NCI-H2227 (cell line): Measurements from ENCODE around the gene TNFRSF14.
A peak's percentile ranks its signal among the peaks of the same experiment; 100 is the strongest.

Source experiments
- DNase-seq: peaks from one replicate; lab custom pipeline; 2025; ENCODE audit not compliant: unreplicated experiment; lab: John Stamatoyannopoulos, UW

Gene TNFRSF14

DNA sequence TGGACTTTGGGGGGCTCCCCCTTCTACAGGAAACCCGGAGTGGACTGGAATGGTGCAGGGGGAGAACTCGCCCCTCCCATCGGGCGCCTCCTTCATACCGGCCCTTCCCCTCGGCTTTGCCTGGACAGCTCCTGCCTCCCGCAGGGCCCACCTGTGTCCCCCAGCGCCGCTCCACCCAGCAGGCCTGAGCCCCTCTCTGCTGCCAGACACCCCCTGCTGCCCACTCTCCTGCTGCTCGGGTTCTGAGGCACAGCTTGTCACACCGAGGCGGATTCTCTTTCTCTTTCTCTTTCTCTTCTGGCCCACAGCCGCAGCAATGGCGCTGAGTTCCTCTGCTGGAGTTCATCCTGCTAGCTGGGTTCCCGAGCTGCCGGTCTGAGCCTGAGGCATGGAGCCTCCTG lies at the start of gene TNFRSF14:
TSS of gene TNFRSF14 (plus strand) at position 95 of the 401 bp plus-strand sequence. CDS start at position 389, 294 bp downstream.
- DNase-seq, result peak; percentile 27

DNA sequence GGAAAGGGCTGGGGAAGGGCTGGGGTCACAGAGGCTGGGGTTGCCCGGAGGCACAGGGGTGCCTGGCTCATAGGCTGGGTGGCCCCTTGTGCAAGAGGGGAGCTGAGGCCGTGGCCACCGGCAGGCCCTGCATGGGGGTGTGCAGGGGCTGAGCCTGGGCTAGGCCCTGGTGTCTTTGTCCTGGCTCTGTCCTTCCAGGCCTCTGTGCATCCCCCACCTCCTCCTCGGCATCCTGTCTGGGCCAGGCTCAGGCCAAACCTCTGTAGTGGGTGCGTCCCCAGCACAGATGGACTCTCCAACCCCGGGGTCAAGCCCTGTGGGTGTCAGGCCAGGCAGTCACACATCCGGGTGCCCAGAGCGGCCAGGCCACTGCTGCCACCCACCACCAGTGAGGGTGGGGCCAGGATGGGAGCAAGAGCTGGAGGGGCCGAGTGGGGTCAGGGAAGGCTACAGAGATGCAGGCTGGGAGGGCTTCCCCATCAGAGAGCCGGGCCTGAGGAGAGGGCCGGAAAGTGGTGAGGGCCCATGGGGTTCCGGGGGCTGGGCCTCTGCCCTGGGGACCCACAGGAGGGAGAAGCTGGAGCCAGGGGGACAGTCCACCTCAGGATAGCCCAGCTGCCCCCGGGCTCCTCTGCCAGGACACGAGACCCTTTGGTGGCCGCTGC lies 49.1 kb upstream of the TNFRSF14 start:
- DNase-seq, result no peak

DNA sequence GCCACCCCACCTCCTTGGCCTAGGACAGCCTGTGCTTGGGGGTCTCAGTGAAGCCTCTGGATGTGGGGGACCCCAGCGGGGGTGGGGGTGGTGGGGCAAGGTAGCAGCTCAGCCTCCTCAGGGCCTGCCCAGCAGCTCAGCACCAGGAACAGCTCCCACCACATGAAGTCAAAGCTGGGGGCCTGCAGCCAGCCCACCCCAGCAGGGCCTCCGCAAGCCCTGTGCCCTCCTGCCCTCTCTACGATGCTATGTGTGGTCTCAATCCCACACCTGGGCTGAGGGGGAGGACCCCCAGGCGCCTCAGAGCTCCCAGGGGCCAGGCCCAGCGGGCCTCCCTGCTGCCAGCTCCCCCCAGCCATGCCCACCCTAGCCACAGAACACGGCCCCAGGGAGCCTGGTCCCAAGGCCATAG lies 48.4 kb upstream of the TNFRSF14 start:
- no peak for DNase-seq

DNA sequence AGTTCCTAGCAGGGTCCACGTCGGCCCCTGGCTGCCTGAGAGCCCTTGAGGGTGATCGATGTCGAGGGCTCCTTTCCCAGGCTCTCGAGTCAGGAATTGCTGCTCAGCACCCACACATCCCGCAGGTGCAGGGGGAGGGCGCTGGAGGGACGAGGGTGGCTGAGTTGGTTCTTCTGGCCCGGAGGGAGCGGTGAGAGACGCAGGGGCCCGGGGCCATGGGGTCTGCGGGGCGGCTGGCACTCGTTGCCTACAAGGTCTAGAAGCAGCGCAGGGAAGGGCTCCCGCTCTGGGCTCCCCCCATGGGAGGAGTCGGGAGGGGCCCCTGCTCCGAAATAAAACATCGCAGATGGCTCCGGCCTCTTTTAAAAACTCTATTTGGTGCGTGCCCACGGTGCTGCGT lies 48.0 kb upstream of the TNFRSF14 start:
- DNase-seq, result no peak

DNA sequence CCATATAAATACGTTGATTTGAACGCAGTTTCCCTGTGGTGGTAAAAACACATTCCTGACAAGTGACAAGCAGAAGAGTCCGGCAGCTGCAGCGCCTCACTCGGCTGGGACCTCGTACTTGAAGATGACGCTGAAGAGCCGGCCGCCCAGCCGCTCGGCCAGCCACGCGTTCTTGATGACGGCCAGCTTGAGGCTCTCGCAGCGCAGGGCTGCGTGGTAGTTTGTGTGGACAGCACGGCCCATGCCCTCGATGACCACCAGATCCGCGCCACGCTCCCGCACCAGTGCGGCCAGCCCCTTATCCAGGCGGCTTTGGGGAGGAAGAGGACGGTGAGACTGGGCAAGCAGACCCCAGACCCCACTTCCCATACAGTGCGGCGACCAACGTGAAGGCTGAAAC lies 47.4 kb upstream of the TNFRSF14 start:
- no peak for DNase-seq

DNA sequence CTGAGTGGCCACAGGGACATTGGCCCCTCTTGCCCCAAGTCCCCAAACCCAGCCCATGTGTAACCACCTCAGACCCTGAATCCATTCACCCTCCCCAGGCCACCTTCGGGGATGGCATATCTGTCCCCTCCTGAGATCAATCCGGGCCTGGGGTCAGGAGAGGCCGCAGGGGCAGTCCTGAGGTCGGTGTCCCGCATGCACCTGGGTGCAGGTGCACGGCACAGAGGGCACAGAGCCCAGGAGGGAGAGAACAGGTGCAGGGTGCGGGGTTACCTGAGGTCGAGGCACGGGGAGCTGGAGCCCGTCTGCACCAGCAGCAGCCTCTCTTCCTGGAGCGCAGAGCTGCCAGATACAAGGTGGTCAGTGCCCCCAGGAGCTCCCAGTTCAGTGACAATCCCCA lies 46.6 kb upstream of the TNFRSF14 start:
- DNase-seq, result no peak

DNA sequence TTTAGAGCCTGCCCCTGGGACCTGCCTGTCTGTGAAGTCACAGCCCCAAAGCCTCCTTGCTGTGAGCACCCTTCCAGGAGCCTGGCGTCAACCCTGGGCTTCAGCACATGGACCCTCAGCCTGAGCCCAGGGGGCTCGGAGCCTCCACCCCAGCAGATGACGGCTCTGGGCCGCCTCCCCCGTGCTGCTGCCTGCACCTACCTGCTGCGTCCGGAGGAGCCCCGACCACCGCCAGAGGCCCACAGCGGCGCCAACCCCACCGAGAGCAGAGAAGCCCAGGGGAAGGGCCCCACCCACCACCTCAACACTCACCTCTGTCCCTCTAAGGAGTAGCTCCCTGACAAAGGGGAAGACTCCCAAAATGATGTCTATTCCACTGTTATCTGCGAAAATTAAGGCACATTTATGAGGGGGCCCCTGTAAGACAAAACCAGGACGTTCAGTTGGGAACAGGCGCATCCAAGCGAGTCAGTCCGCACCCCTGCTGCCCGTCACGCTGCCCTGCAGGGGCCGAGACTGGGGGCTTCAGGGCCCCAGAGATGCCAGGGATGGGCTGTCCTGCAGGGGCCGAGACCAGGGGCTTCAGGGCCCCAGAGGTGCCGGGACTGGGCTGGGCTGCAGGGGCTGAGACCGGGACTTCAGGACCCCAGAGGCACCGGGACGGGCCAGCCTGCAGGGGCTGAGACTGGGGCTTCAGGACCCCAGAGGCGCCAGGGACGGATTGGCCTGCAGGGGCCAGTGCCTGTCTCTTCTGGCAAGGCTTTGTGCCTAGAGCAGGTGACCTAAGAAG lies 45.6 kb upstream of the TNFRSF14 start:
- no peak for DNase-seq

DNA sequence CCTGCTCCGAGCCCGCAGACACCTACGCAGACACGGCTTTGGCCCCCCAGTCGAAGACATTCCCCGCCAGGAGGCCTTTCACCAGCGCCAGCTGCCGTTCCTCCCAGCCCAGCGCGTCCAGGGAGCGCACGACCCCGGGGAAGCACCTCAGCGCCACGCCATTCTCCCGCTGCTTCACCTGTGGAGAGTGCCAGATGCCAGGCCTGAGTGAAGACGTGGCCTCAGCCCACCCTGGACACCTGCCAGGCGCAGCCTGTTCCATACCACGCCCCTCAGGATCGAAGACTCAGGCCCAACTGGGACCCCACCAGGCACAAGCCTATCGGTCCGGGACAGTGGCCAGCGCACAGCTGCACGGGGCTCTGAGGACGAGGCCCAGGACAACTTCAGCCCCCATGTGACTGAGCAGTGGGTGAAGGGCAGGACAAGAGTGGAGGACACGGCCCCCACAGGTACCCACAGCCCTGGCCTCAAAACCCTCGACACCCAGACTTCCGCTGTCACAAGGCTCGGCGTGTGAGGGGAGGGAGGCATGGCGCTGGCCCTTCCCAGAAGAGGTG lies 43.2 kb upstream of the TNFRSF14 start:
- no peak for DNase-seq

DNA sequence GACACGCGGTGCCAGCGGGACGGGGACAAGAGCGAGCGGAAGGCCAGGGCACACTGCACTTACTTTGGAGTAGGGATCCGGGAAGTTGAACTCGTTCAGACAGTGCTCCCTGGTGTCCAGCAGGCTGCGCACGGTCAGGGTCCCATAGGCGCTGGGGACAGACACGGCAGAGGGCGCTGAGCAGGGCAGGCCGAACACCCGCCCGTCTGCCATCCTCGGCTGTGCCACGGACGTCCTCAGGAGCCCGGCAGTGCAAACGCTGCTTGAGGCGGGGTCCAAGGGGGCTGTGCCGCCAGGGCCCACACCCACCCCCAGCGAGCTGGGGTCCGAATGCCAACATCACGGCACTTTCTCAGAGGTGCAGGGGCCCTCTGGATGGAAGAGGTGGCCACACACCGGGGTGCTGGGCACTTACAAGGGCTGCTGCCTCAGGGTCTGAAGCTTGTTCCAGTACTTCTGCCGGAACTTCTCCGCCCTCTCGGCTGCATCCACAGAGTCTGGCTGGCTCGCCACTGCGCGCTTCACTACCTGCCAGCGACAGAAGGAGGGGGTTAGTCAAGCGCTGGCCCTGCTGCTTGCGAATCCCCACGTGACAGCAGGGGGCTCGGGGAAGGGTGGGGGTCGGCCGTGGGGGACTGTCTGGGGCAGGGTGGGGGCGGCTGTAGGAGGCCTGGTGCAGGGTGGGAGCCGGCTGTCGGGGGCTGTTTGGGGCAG lies 42.1 kb upstream of the TNFRSF14 start:
- DNase-seq, result no peak

DNA sequence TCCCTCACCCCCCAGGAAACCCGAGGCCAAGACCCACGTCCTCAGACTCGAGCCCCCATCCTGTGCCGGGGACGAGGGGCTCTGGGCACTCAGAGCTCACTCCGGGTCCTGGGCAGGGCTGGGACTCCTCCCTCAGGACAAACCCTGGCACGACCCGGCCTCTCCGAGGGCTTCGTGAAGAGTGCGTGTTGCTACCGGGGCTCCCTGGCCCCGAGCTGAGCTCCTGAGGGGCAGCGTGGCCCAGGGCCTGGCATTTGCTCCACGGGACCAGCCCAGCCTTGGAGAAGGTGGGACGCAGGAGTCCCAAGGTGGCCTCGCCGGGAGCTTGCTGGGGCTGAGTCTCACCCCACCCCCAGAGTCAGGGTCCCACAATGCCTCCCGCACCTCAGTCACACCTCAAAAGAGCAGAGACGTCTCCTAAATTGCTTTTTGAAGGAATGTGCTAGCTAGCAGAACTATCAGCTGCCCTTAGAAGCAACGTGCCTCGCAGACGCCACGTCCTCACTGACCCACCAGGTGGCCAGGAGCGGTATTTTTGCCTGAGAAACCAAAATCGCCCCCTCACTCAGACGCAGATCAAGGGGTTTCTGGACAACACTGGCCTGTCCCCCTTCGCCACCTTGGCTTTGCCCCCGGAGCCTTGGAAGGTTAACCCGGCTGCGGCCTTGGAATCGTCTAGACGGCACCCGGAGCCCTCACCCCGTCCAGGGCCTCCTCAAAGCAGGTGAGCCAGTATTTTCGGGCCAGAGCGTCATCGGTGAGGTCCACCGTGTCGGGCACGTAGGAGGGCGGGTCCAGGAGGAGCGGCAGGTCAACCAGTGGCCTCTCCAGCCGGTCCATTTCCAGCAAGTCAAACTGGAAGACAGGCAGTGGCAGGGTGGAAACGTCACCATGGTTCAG lies 41.1 kb upstream of the TNFRSF14 start:
- DNase-seq, result no peak

DNA sequence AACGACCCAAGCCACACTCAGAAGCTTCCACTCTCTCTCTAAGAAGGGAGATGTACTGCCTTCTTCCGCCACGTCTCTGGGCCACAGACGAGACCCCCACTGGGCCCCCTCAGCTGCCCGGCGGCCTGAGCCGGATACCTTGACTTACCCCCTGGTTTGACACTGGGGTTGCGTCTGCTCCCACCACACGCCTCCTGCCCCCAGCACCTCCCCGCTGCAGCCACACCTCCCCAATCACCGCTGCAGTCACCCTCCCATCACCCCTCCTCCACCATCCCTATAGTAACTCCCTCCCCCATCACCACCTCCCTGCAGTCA lies 40.4 kb upstream of the TNFRSF14 start:
- DNase-seq, result no peak

DNA sequence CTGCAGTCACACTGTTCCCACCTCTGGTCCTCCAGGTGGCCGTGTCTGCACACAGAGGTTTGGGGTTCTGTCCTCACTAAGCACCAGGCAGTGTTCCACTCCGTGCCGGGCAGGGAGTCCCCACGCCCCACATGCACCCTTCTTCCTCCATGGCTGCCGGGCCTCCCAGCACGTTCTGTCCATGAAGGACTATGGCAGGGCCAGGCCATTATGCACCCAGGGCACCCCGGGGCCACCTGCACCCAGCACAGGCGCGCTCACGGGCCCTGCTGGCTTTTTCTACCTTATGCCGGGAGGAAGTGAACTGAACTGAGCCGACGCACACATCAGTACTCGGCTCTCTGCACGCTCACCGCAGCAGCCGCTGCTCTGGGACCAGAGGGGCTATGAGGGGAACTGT lies 40.0 kb upstream of the TNFRSF14 start:
- no peak for DNase-seq

DNA sequence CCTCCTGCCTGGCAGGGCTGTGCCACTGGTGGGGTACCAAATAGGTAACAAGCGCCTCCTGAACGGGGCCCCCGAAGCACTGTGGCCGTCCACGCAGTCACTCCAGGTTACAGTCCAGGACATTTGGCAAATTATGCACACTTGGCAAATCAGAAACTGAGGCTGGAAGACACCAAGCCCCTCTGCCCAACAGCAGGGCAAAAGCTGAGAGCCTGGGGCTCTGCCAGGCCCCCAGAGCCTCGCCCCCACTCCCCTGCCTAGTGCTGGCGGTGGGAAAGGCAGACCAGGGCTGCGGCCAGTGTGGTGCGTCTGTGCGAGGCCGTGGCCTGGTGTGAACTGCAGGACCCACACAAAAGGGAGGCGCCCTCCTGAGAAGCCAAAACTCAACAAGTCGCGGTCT lies 39.2 kb upstream of the TNFRSF14 start:
- no peak for DNase-seq

DNA sequence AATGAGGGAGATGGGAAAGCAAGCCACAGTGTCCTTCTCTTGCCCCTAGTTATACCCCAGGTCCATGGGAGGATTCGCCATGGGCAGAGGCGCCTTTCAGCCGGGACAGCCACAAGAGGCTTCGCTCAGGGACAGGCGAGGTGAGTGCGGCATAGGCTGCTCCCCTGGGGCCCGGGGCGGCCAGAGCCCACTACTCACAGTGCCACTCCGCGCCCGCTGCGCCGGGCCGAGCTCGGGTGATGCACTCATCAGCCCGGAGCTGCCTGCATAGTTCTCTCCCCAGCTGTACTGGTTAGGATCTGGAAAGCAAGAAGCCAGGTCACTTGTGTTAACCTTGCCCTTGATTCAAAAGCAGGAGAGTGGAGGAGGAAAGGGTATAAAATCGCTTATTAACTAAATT lies 38.2 kb upstream of the TNFRSF14 start:
- no peak for DNase-seq

DNA sequence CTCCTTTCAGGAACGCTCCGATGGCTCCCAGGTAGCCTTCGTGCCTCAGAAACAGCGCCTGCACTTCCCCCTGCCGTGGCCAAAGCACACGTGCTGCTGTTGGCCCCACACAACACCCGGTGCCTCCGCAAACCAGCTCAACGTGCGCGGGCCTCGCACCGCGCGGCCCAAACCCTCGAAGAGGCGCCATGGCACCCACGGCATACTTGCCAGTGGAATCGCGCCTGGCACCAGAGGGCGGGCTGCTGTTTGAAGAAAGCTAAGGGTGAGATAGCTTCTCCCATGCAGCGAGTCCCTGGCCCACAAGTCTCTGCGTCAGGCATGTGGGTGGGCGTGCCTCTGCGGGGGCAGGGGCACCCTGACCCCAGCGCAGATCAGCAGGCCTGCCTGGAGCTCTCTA lies 37.6 kb upstream of the TNFRSF14 start:
- DNase-seq, result no peak

DNA sequence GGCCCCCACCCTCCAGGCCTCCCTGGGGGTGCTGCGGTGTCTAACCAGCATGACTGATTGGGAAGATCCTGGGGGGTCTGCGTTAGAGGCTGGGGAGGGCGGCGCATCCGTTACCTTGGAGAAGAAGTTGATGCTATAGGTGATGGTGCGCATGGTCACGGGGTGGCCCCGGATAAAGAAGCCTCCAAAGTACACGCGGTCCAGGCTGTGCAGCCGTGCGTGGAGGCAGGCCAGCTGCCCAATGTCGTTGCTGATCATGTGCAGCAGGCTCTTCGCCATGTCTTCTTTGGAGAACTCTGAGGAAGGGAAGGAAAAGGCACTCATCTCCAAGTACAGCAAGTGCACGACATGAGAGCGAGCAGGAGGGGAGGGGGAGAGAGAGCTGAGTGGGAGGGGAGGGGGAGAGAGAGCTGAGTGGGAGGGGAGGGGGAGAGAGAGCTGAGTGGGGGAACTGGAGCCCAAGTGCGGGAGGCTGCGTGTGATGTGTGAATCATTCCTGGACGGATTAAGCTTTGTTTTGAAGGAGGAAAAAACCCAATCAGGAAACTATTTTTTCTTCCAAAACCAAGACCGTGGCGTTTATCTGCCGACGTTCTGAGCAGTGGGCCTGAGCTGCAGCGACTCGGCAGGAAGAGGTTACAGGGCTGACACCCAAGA lies 37.0 kb upstream of the TNFRSF14 start:
- DNase-seq, result no peak

DNA sequence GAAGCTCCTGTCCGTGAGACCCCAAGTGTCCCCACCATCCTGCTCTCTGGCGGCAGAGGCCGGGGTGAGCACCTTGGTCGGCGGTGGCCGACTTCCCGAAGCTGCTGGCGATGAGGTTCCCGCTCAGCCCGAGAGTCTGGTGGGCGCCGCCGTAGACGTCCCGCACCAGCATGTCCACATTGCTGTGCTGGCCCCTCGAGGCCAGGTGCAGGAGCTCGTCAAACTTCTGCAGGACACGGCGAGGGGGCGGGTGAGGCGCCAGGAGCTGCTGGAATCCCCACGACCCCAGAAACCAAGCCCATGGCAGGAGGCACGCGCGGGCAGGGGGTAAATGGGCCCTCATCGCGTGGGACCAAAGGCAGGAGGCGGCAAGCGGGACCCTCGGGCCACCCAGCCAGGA lies 36.4 kb upstream of the TNFRSF14 start:
- no peak for DNase-seq

DNA sequence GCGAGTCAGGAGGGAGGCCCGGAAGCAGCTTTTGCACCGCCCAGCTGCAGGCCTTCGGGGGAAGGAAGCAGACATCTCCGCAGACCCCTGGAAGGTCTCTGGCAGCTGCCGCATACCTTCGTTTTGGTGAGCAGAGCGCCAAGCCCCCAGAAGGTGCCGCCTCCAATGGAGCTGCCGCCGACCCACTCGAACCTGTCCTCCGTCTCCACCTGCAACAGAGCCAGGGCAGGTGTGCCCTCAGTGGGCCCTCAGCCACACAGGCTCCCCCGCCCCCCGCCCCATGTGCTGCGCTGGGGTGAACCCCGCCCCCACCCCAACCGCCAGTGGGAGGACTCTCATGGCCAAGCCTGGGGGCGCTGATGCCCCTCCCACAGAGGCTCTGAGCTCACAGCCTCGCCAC lies 36.0 kb upstream of the TNFRSF14 start:
- no peak for DNase-seq

DNA sequence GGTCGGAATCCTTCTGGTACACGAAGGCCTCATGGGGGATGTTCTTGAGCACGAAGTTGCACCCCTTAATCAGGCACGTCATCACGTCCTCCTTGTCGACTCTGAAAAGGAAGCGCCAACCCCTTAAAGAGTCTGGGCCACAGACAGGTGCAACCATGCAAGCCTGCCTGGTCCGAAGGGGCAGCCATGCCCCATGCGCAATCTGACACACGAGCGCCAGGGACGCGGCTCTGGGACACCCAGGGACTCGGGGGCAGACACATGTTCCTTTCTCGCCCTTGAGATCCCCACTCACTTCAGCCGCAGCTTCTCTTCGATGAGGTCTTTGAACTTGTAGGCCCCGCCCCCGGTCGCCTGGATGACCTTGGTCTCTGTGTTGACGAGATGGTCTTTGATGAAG lies 35.4 kb upstream of the TNFRSF14 start:
- no peak for DNase-seq

DNA sequence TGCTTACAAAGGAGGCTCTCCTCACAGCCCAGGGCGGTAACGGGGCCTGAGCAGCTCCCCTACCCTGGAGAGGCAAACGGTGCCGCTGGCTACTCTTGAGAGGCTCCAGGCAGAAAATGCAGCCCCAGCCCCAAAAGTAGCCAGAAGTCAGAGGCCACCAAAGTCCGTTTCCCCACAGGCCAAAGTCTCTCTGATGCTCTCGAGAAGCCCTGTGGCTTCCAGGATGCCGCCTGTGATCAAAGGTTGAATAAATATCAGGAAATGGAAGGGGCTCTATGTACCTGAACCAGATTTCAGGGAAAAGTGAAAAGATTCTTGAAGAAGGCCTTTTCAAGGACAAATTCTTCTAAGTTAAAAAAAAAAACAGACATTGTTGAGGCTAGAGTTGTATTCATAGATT lies 33.9 kb upstream of the TNFRSF14 start:
- DNase-seq, result no peak
